ENCODE measurements around the gene HSD17B14. TPM values are rescaled to one million over a fixed set of nuclear protein-coding genes. Genes with fewer than 3 reads are reported as not detected.

Gene HSD17B14
- total and polyA plus RNA-seq, 9 of the 15 experiments (the other 6 are each of a cell fraction or from before 2014, with no cell fraction given): 0.16 TPM; not detected in 8

- no peak for TF ChIP-seq ZBTB49 (CRISPR knock-in tag; IDR thresholded peaks at IDR 0.05; ENCODE audit: borderline replicate concordance)
- TF ChIP-seq RHOXF2B (CRISPR knock-in tag; conservative IDR thresholded peaks at IDR 0.05): no peak
- TF ChIP-seq SAFB (IDR thresholded peaks at IDR 0.05; ENCODE audit: borderline replicate concordance, low read depth, low read length): no peak
- no peak for TF ChIP-seq RAD51 (IDR thresholded peaks at IDR 0.05; ENCODE audit: borderline replicate concordance, low read depth)
- TF ChIP-seq ZNF224 (CRISPR knock-in tag; IDR thresholded peaks at IDR 0.05): no peak
- TF ChIP-seq NR2C1 (IDR thresholded peaks at IDR 0.05): 0 out of 2 replicates have a peak, but pooled peaks have one; percentile 6
- TF ChIP-seq NR2C1 (tag; IDR thresholded peaks at IDR 0.05): no peak
- no peak for TF ChIP-seq LARP7 (IDR thresholded peaks at IDR 0.05)
- no peak; the same call in 1 of the 2 replicates for TF ChIP-seq MAX (CRISPR knock-in tag; IDR thresholded peaks at IDR 0.05)
- no peak for TF ChIP-seq ARID2 (IDR thresholded peaks at IDR 0.05)
- TF ChIP-seq E2F5 (CRISPR knock-in tag; IDR thresholded peaks at IDR 0.05): no peak
- no peak for TF ChIP-seq HNRNPL (IDR thresholded peaks at IDR 0.05; ENCODE audit: low read depth, low read length)
- no peak for TF ChIP-seq ZNF717 (CRISPR knock-in tag; IDR thresholded peaks at IDR 0.05)
- TF ChIP-seq ZNF175 (CRISPR knock-in tag; IDR thresholded peaks at IDR 0.05; ENCODE audit: low read depth): no peak
- TF ChIP-seq GABPB2 (CRISPR knock-in tag; conservative IDR thresholded peaks at IDR 0.05): no peak
- no peak for TF ChIP-seq EWSR1 (IDR thresholded peaks at IDR 0.05; ENCODE audit: borderline replicate concordance, low read depth, partially characterized antibody)
- no peak for TF ChIP-seq HNRNPK (IDR thresholded peaks at IDR 0.05; ENCODE audit: low read depth, low read length, poor library complexity, severe bottlenecking)
- TF ChIP-seq ZMIZ1 (IDR thresholded peaks at IDR 0.05; ENCODE audit: low read depth in 2 of 2, low read length in 2 of 2): no peak
- TF ChIP-seq PTTG1 (tag; IDR thresholded peaks at IDR 0.05; ENCODE audit: low read depth): no peak
Observed at GRCh38 chr19:48859711-48860572, 23.7 kb upstream of the HSD17B14 start (continued).

All from K562 (cell line).